Lung (tissue), 12 donors: ENCODE results near the gene ITPRIPL2. TPM values are rescaled to one million over a fixed set of nuclear protein-coding genes. Genes with fewer than 3 reads are reported as not detected.

Experiments used
- ATAC-seq: fragments of 200-7000 bp; cut with Tn5 transposase; one replicate; pipeline ENCODE4 v1.9.1; 2020; ENCODE audit warnings: moderate number of reproducible peaks; ENCODE audit not compliant: insufficient read depth, low FRiP score
- DNase-seq, 3 donors: peaks; one replicate each; pipeline ENCODE4 v3.0.0-alpha.2; 2013 to 2017
- H3K27ac ChIP-seq, 2 donors: one replicate each; pipeline ENCODE4 v1.5.1; 2013; ENCODE audit warnings: mild to moderate bottlenecking in 2 of 2, moderate library complexity in 2 of 2, control low read depth in 1 of 2, inconsistent platforms in 1 of 2, low read depth in 1 of 2, low read length in 1 of 2
- H3K27me3 ChIP-seq, 3 donors: one replicate each; pipeline ENCODE4 v1.5.1; 2013; ENCODE audit warnings: low read length in 2 of 3; ENCODE audit not compliant: control insufficient read depth in 3 of 3, insufficient read depth in 3 of 3
- H3K36me3 ChIP-seq, 4 donors: one replicate each; pipeline ENCODE4 v1.5.1; 2013; ENCODE audit warnings: low read length in 4 of 4, mild to moderate bottlenecking in 1 of 4, moderate library complexity in 1 of 4; ENCODE audit not compliant: control insufficient read depth in 4 of 4, insufficient read depth in 4 of 4
- H3K4me1 ChIP-seq, 5 donors: one replicate each; pipeline ENCODE4 v1.5.1; 2013; ENCODE audit warnings: low read length in 5 of 5, mild to moderate bottlenecking in 2 of 5, moderate library complexity in 1 of 5; ENCODE audit not compliant: control insufficient read depth in 5 of 5, insufficient read depth in 5 of 5
- H3K4me3 ChIP-seq: one replicate; pipeline ENCODE4 v1.5.1; 2013; ENCODE audit warnings: mild to moderate bottlenecking, control low read depth, moderate library complexity
- H3K9ac ChIP-seq, 2 donors: one replicate each; pipeline ENCODE4 v1.5.1; 2013; ENCODE audit warnings: low read length in 2 of 2, control low read depth in 1 of 2; ENCODE audit not compliant: insufficient read depth in 1 of 2
- H3K9me3 ChIP-seq, 4 donors: one replicate each; pipeline ENCODE4 v1.5.1; 2013; ENCODE audit warnings: low read length in 3 of 4, mild to moderate bottlenecking in 1 of 4, moderate library complexity in 1 of 4; ENCODE audit not compliant: control insufficient read depth in 4 of 4, insufficient read depth in 3 of 4
- CTCF ChIP-seq: IDR thresholded peaks from 2 replicates; pipeline ENCODE4 v1.5.1; 2012; ENCODE audit warnings: mild to moderate bottlenecking; ENCODE audit errors: control extremely low read depth, extremely low read depth
- WGBS, 2 donors: extraction: QIAGEN DNeasy Blood & Tissue Kit; methylation state at CpG; one replicate each; pipeline ENCODE4 v1.1.7; 2013; 5-methylcytosine and 5-hydroxymethylcytosine counted together
- polyA plus RNA-seq, 2 donors: library from polyadenylated mRNA; stranded (reverse); fragments of 200-250 nt; gene quantifications; one replicate each; pipeline ENCODE4 v1.2.1, GENCODE V29; 2013
- total RNA-seq, 2 donors: library from RNA; depleted of rRNA in 1 of 2; stranded (reverse); fragments of >200 nt in 1 of 2; gene quantifications; one replicate each; pipeline ENCODE4 v1.2.1, GENCODE V29; 2014 to 2021
- donor health status: control.
- donor health status: control.
- donor health status: Bipolar disorder and iron deficiency.
- donor health status: healthy.
- donor health status: DM: yes; HTN: yes; CAD: no.

The ITPRIPL2 gene
- total and polyA plus RNA-seq, 4 donors: 12.4 to 86.3 (median 28.3) TPM

- peaks cover 0 to 1% (median 0%) of the 10 kb centered on the region in 4 donors for H3K36me3 ChIP-seq
- H3K4me1 ChIP-seq: peaks cover 0 to 15% (median 8%) of the 10 kb centered on the region in 5 donors
- H3K9ac ChIP-seq: no peak overlapping the region
- WGBS, 2 donors: 22% methylated on average over 19 of the region's 19 CpGs
- H3K27me3 ChIP-seq: no peaks in the 10 kb centered on the region
- H3K4me3 ChIP-seq: peak overlapping the region; percentile 73
- no peak for TF ChIP-seq CTCF
- peak in 1 of 3 donors; percentile 13 for DNase-seq
- ATAC-seq: no peak
- H3K27ac ChIP-seq: peak overlapping the region in 1 of 2 donors; percentile 90
- no peaks in the 10 kb centered on the region for H3K9me3 ChIP-seq
These were observed 55.4 kb downstream of the ITPRIPL2 start for GRCh38 chr16:19169082-19169639.

GRCh38 chr16:19170043-19170655, 56.4 kb downstream of the ITPRIPL2 start:
- Histone ChIP-seq H3K36me3 (peaks cover 0 to 2% (median 0%) of the 10 kb centered on the region in 4 donors), H3K9me3 (no peaks in the 10 kb centered on the region), H3K9ac (no peak overlapping the region), H3K4me1 (peaks cover 0 to 9% (median 5%) of the 10 kb centered on the region in 5 donors), H3K4me3 (no peak overlapping the region), H3K27ac (no peak overlapping the region), H3K27me3 (no peaks in the 10 kb centered on the region)
- DNase-seq (no peak), ATAC-seq (no peak)
- TF ChIP-seq CTCF: no peak
- 81 to 83% methylated on average over 7 of the region's 7 CpGs for WGBS, 2 donors

Other genes with a start within 250 kb of the ITPRIPL2 start
- gene SMG1, start 187.6 kb upstream of the ITPRIPL2 start, total RNA-seq: 100 to 1,000 TPM in 1 of 2 donors, 10 to 100 TPM in 1; 71.9 to 139 TPM
- 10 to 100 TPM; 11.3 to 14.1 TPM for gene SMG1, start 187.6 kb upstream of the ITPRIPL2 start, polyA plus RNA-seq
- gene TMC7, start 130.0 kb upstream of the ITPRIPL2 start, total RNA-seq: 1 to 10 TPM; 3.3 to 7.0 TPM
- gene TMC7, start 130.0 kb upstream of the ITPRIPL2 start, polyA plus RNA-seq: 1 to 10 TPM; 1.5 to 2.7 TPM
- gene COQ7, start 46.4 kb upstream of the ITPRIPL2 start, total RNA-seq: 10 to 100 TPM; 22.1 to 26.2 TPM
- gene COQ7, start 46.4 kb upstream of the ITPRIPL2 start, polyA plus RNA-seq: 10 to 100 TPM; 11.1 to 15.4 TPM
- 10 to 100 TPM in 1 of 2 donors, 1 to 10 TPM in 1; 10.0 to 13.1 TPM for gene SYT17, start 54.3 kb downstream of the ITPRIPL2 start, total RNA-seq
- 1 to 10 TPM; 3.4 to 7.3 TPM for gene SYT17, start 54.3 kb downstream of the ITPRIPL2 start, polyA plus RNA-seq
- not detected for gene CLEC19A, start 171.8 kb downstream of the ITPRIPL2 start, total RNA-seq
- under 1 TPM in 1 of 2 donors, not detected in 1; 0.02 TPM for gene CLEC19A, start 171.8 kb downstream of the ITPRIPL2 start, polyA plus RNA-seq